Stimulated activated CD4-positive, alpha-beta T cell treated with anti-CD3 and anti-CD28 coated beads, Interleukin-1b, Interleukin-23, amount 100 ng/mL, for 1 hour (primary cell): ENCODE data around the gene ACBD3.
"Not testable (repeated sequence)": the region's sequence is repeated elsewhere in the genome, so short reads cannot be mapped to it uniquely, and the experiment has no call there.

Source experiments
- DNase-seq, 2 donors: peaks; one replicate each; pipeline ENCODE4 v3.0.0-alpha.2; 2020; ENCODE audit warnings: low read depth in 2 of 2

ACBD3 gene

DNA sequence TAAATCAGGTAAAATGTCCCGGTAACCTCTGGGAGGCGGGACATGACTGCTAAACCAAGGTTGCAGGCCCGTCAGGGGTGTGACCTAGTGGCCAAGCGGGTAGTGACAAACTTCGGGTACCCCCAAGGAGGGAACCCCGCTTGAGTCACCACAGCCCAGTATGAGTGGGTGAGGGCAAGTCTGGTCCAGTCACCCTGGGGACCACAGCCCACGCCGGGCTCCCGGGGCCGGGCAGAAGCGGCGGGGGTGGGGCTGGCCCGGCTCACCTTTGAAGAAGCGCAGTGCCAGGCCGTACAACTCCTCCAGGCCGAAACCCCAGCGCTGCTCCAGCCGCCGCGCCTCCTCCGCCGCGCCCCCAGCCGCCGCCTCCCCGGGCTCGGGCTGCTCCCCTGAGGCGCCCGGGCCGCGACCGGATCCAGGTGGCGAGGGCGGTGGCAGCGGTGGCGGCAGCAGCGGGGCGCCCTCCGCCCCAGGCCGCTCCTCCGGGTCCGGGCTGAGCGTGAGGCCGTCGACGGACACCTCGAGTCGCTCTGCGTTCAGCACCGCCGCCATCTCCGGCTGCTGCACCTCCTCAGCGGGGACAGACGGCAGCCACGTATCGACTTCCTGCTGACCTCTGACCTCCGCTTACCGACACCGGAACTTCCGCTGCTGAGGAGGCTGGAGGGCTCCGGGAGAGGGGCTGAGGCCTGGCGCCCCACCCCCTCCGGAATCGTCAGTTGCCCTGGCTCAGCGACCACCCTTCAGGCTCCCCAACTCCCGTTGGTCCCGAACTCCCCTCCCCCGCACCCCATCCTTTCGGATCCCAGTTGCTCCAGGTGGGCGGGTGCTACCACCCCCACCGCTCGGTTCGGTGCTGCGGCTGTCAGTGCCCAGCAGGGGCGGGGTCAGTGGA lies at the start of gene ACBD3:
Gene ACBD3, minus strand, starts transcription at position 618 of the 895 bp plus-strand sequence. Its CDS starts 66 bp downstream, at position 552.
- DNase-seq: peak; percentile 46 to 61

- DNase-seq: no peak
These were observed 47.3 kb upstream of the ACBD3 start for GRCh38 chr1:226233806-226234205.

DNA sequence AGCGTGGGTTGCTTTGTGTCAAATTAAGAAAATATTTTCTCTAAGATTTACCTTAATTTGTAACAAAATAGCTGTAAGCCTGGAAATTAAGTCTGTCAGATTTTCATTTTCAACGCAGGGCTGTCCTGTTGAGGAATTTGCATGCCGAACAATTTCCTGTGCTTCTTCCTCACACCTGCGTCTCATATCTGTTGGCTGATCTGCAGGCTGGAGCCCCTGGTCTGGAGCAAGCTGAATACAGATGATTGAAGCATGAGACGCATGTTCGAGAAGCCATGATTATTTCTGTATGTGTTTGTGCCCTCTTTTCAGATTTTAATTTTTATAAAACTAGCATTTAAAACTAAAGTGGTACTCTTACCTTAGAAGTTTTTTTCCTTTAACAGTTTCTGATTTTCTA lies 46.8 kb upstream of the ACBD3 start:
- no peak for DNase-seq

GRCh38 chr1:226226601-226227000 lies 40.1 kb upstream of the ACBD3 start:
- DNase-seq: no peak

GRCh38 chr1:226223786-226224244 lies 37.3 kb upstream of the ACBD3 start:
- DNase-seq: no peak

GRCh38 chr1:226223157-226223785 lies 36.7 kb upstream of the ACBD3 start, which contains the start of gene MIXL1:
TSS of gene MIXL1 (plus strand) at chr1:226223664. CDS start at chr1:226223682, 18 bp downstream.
- DNase-seq: no peak

- DNase-seq: no peak
These were observed 36.1 kb upstream of the ACBD3 start for GRCh38 chr1:226222686-226223085.

GRCh38 chr1:226220473-226221189 lies 34.1 kb upstream of the ACBD3 start:
- no peak for DNase-seq

- DNase-seq: no peak
These were observed 30.7 kb upstream of the ACBD3 start for GRCh38 chr1:226217273-226217672.

DNA sequence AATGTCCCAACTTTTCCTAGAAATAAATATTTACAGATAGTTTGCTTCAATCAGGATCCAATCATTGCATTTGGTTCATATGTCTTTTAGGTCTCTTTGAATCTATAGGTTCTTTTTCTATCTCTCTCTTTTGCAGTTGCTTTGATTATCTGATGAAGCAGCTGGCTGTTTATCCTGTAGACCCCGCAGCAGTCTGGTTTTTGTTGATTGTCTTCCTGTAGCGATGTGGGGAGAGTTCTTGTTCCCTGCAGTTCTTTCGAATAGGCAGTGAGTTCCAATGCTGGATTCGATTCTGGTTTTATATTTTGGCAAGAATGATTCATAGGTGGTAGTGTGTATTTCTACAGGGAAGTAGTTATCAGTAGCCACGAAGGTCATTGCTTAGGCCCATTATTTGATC lies 29.5 kb upstream of the ACBD3 start:
- DNase-seq: no peak

DNA sequence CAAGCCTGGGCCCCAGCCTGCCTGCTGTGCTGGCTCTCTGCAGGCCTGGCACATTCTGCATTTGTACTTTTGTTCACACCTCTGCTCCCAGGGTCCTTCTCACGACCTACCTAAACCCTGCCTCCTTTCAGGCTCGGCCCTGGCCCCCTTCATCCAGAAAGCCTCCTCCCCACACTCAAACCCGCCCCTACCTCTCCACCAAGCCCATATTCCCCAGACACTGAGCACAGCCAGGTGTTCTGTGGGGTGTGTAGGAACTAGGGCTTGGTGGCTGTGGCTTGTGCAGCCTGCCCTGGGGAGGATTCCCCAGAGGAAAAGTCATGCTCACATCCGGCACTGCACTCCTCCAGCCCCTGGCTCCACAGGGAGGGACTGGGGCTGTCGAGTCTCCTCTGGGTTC lies 28.7 kb upstream of the ACBD3 start:
- DNase-seq: no peak

- no peak for DNase-seq
These were observed 26.0 kb upstream of the ACBD3 start for GRCh38 chr1:226212545-226212944.

DNA sequence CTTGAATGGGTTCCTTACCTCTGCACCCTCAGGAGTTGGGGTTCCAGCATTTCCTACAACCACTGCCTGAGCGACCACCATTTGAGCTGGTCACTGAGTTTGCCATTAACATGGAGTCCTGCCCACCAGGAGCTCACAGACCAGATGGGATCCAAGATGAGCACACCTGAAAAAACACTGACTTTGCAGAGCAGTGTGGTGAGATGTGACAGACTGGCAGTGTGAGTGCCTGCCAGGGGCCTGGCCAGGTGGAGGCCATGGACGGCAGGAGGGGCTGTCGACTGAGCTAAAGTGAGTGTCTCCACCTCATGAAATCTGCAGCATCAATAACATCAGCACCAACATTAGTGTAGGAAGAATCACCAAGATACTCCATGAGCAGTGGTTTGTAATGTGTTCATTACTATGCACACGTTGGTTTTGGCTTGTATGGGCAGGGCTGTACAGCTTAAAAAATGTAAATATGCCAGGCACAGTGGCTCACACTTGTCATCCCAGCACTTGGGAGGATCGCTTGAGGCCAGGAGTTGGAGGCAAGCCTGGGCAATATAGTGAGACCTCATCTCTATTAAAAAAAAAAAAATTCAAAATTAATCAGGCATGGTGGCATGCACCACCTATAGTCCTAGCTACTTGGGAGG lies 24.8 kb upstream of the ACBD3 start:
- no peak for DNase-seq

GRCh38 chr1:226210571-226211176 lies 24.1 kb upstream of the ACBD3 start:
- DNase-seq: no peak

DNA sequence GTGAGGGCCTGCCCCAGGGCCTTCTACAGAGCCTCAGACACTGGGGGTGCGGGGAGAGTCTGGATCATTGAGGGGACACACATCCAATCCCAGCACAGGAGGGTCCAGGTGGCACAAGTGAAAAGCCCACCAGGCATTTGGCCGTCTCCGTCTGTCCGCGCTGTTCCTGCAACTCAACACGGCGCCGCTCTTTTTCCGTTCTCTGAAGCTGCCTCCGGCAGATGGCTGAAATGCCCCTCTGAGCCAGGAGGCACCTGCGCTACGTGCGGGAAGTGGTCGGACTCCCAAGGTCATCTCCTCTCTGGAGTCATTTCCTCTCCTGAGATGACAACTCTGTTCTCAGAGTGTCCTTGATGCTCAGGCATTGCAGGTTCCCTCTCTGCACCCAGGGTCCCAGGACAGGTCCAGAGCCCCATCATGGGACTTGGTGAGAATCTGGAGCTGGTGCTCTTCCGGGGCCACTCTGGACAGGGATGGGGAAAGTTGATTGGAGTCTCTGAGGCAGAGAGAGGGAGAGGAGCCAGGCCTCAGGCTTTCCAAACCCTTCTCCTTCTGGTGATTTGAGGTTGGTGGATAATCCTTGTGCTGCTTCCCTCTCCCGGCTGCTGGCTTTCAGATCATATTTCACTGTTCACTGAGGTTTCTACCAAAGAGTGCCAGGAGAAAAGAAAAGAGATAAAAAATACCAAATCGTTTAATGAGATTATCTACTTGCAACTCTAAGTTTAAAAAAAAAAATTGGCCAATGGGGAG lies 22.9 kb upstream of the ACBD3 start:
- DNase-seq: no peak

DNA sequence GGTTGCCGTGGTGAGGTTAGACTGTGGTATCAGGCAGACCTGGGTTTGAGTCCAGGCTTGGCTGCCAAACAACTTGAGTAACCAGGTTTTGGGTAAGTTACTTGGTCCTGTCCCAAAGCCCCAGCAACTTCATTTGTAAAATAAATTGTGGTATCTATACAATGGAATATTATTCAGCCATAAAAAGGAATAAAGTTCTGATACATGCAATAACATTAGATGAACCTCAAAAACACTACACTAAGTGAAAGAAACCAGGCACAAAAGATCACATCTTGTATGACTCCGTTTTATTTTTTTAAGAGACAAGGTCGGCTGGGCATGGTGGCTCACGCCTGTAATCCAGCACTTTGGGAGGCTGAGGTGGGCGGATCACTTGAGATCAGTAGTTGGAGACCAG lies 20.5 kb upstream of the ACBD3 start:
- no peak for DNase-seq

DNA sequence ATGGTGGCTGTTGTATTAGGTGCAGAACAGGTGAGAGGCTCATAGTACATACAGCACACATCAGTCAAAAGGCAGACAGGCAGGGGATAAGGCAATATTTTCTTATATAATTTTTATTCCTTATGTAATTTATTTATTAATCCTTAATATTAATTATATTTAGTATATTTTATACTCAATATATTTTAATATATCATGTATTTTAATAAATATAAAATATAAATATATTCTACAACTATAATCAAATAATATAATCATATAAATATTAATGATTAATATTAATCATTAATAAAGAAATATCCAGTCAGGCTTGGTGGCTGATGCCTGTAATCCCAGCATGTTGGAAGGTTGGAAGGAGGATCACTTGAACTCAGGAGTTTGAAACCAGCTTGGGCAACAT lies 17.7 kb upstream of the ACBD3 start:
- DNase-seq: no peak

GRCh38 chr1:226203655-226204054 lies 17.1 kb upstream of the ACBD3 start:
- no peak for DNase-seq

GRCh38 chr1:226203240-226203639 lies 16.7 kb upstream of the ACBD3 start:
- DNase-seq: no peak

GRCh38 chr1:226202666-226203065 lies 16.1 kb upstream of the ACBD3 start:
- DNase-seq: not testable (repeated sequence)

DNA sequence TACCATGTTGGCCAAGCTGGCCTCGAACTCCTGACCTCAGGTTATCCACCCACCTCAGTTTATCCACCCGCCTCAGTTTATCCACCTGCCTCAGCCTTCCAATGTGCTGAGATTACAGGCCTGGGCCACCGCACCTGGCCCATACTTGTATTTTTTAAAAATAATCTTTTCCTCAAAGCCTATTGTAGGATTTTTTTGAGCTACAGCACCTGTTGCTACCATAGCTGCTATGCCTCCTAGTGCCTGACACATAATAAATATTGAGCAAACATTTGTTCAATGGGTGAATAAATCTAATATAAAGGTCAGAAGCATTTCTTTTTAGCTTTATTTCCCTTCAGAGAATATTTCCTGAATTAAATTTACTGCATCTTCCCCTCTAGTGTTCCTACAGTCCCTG lies 15.7 kb upstream of the ACBD3 start:
- DNase-seq: no peak
